Neuronal stem cell (in vitro differentiated cells): ENCODE data around the gene SEC31A.

Experiments
- DNase-seq: peaks from one replicate; pipeline ENCODE4 v3.0.0-alpha.2; 2013; ENCODE audit warnings: low spot score
- H2AFZ ChIP-seq: one replicate; pipeline ENCODE4 v1.6.1; 2013; ENCODE audit warnings: mild to moderate bottlenecking, low read length, inconsistent platforms
- H2AK5ac ChIP-seq: 2 replicates; pipeline ENCODE4 v1.6.1; 2013; ENCODE audit warnings: low read depth, mild to moderate bottlenecking, inconsistent platforms, low read length, moderate library complexity, mixed read lengths
- H2BK120ac ChIP-seq: 2 replicates; pipeline ENCODE4 v1.6.1; 2013; ENCODE audit warnings: low read depth, mild to moderate bottlenecking, inconsistent platforms, low read length, moderate library complexity, mixed read lengths
- H2BK12ac ChIP-seq: one replicate; pipeline ENCODE4 v1.6.1; 2013; ENCODE audit warnings: low read length, inconsistent platforms
- H2BK15ac ChIP-seq: 2 replicates; pipeline ENCODE4 v1.6.1; 2013; ENCODE audit warnings: mild to moderate bottlenecking, low read length, inconsistent platforms, mixed read lengths
- H2BK5ac ChIP-seq: one replicate; pipeline ENCODE4 v1.6.1; 2013; ENCODE audit warnings: inconsistent platforms, mild to moderate bottlenecking, low read length, moderate library complexity
- H3K14ac ChIP-seq: one replicate; pipeline ENCODE4 v1.6.1; 2013; ENCODE audit warnings: low read length, inconsistent platforms
- H3K18ac ChIP-seq: 2 replicates; pipeline ENCODE4 v1.6.1; 2013; ENCODE audit warnings: low read length, inconsistent platforms
- H3K23ac ChIP-seq: 2 replicates; pipeline ENCODE4 v1.6.1; 2013; ENCODE audit warnings: low read depth, mild to moderate bottlenecking, mixed read lengths, low read length, inconsistent platforms; ENCODE audit not compliant: poor library complexity
- H3K27ac ChIP-seq: replicated peaks from 3 replicates; pipeline ENCODE4 v1.5.1; 2013; ENCODE audit warnings: low read length, inconsistent platforms
- H3K27me3 ChIP-seq, 3 experiments: 2 replicates each; pipeline ENCODE4 v1.6.1; 2013; ENCODE audit warnings: low read length in 3 of 3, mild to moderate bottlenecking in 2 of 3, inconsistent platforms in 1 of 3, low read depth in 1 of 3, mixed read lengths in 1 of 3, moderate library complexity in 1 of 3; ENCODE audit not compliant: control insufficient read depth in 3 of 3, insufficient read depth in 3 of 3
- H3K36me3 ChIP-seq, 2 donors: replicated peaks in 1 of 2; 2 replicates each; pipeline ENCODE4 v1.6.1; 2013; ENCODE audit warnings: low read length in 2 of 2; ENCODE audit not compliant: control insufficient read depth in 2 of 2, insufficient read depth in 2 of 2
- H3K4ac ChIP-seq: 2 replicates; pipeline ENCODE4 v1.6.1; 2013; ENCODE audit warnings: inconsistent platforms, mild to moderate bottlenecking, low read length, moderate library complexity
- H3K4me1 ChIP-seq, 2 donors: 1 replicate in 1 of 2; 2 replicates in 1 of 2; pipeline ENCODE4 v1.6.1; 2013; ENCODE audit warnings: low read length in 2 of 2, low read depth in 1 of 2; ENCODE audit not compliant: control insufficient read depth in 2 of 2, insufficient read depth in 1 of 2
- H3K4me2 ChIP-seq: one replicate; pipeline ENCODE4 v1.6.1; 2013; ENCODE audit warnings: mild to moderate bottlenecking, low read length, inconsistent platforms; ENCODE audit not compliant: insufficient read depth, poor library complexity, severe bottlenecking
- H3K4me3 ChIP-seq, 2 donors: 2 replicates each; pipeline ENCODE4 v1.5.1; 2013; ENCODE audit warnings: low read length in 2 of 2, mild to moderate bottlenecking in 2 of 2, inconsistent platforms in 1 of 2, moderate library complexity in 1 of 2
- H3K79me1 ChIP-seq: one replicate; pipeline ENCODE4 v1.6.1; 2013; ENCODE audit warnings: low read depth, mild to moderate bottlenecking, inconsistent platforms, low read length, moderate library complexity
- H3K9ac ChIP-seq: one replicate; pipeline ENCODE4 v1.6.1; 2013; ENCODE audit warnings: mild to moderate bottlenecking, low read depth, low read length, inconsistent platforms; ENCODE audit not compliant: poor library complexity
- H3K9me3 ChIP-seq, 2 donors: replicated peaks in 1 of 2; 2 replicates each; pipeline versions ENCODE3 to v1.6.1; 2013; ENCODE audit warnings: low read length in 2 of 2, mild to moderate bottlenecking in 2 of 2, inconsistent platforms in 1 of 2, low read depth in 1 of 2, mixed read lengths in 1 of 2, moderate library complexity in 1 of 2; ENCODE audit not compliant: control insufficient read depth in 2 of 2, insufficient read depth in 1 of 2
- H4K8ac ChIP-seq: one replicate; pipeline ENCODE4 v1.6.1; 2013; ENCODE audit warnings: low read depth, mild to moderate bottlenecking, inconsistent platforms, low read length, moderate library complexity
- H4K91ac ChIP-seq: one replicate; pipeline ENCODE4 v1.6.1; 2013; ENCODE audit warnings: low read length, low read depth, mild to moderate bottlenecking, inconsistent platforms; ENCODE audit not compliant: poor library complexity
- WGBS, 2 donors: extraction: QIAGEN DNeasy Blood & Tissue Kit; methylation state at CpG; one replicate each; pipeline ENCODE4 v1.1.7; 2013; ENCODE audit warnings: missing lambda C conversion rate in 2 of 2, mixed read lengths in 1 of 2; ENCODE audit not compliant: insufficient read length in 2 of 2, insufficient replicate concordance in 1 of 2; ENCODE audit errors: extremely low coverage in 2 of 2; 5-methylcytosine and 5-hydroxymethylcytosine counted together

The SEC31A gene

GRCh38 chr4:82851318-82851717 lies 39.6 kb downstream of the SEC31A start:
- Histone ChIP-seq H3K9ac (no peak overlapping the region), H3K18ac (no peak overlapping the region), H2BK5ac (no peak overlapping the region), H3K23ac (no peak overlapping the region), H4K8ac (no peak overlapping the region), H3K27ac (no peak overlapping the region), H3K79me1 (no peaks in the 10 kb centered on the region), H3K4me1 (no peaks in the 10 kb centered on the region), H3K36me3 (peaks cover 28 to 98% of the 10 kb centered on the region in 2 donors), H2AK5ac (no peak overlapping the region), H3K4me2 (no peak overlapping the region), H3K14ac (no peak overlapping the region), H3K4me3 (no peak overlapping the region), H2BK12ac (no peak overlapping the region), H2AFZ (no peak overlapping the region), H3K4ac (no peak overlapping the region), H3K9me3 (no peaks in the 10 kb centered on the region), H2BK120ac (no peak overlapping the region), H3K27me3 (no peaks in the 10 kb centered on the region), H2BK15ac (no peak overlapping the region), H4K91ac (no peak overlapping the region)
- DNase-seq = no peak
- WGBS, 2 donors = no CpG with 5 or more reads among the region's 2 CpGs

- H4K91ac ChIP-seq = no peak overlapping the region
- H2BK15ac ChIP-seq = no peak overlapping the region
- H2AK5ac ChIP-seq = no peak overlapping the region
- H3K27me3 ChIP-seq = no peaks in the 10 kb centered on the region
- no peak for DNase-seq
- no peak overlapping the region for H3K27ac ChIP-seq
- no peak overlapping the region for H3K4me3 ChIP-seq
- H3K4ac ChIP-seq = no peak overlapping the region
- H3K9ac ChIP-seq = no peak overlapping the region
- H2BK12ac ChIP-seq = no peak overlapping the region
- H3K9me3 ChIP-seq = no peaks in the 10 kb centered on the region
- H2AFZ ChIP-seq = no peak overlapping the region
- H3K14ac ChIP-seq = no peak overlapping the region
- H3K36me3 ChIP-seq = peaks cover 28 to 97% of the 10 kb centered on the region in 2 donors
- no peak overlapping the region for H4K8ac ChIP-seq
- H3K23ac ChIP-seq = no peak overlapping the region
- no peak overlapping the region for H2BK5ac ChIP-seq
- H3K4me1 ChIP-seq = no peaks in the 10 kb centered on the region
- H2BK120ac ChIP-seq = no peak overlapping the region
- no peaks in the 10 kb centered on the region for H3K79me1 ChIP-seq
- H3K18ac ChIP-seq = no peak overlapping the region
- no peak overlapping the region for H3K4me2 ChIP-seq
These were observed 40.3 kb downstream of the SEC31A start for GRCh38 chr4:82850684-82851083.

DNA sequence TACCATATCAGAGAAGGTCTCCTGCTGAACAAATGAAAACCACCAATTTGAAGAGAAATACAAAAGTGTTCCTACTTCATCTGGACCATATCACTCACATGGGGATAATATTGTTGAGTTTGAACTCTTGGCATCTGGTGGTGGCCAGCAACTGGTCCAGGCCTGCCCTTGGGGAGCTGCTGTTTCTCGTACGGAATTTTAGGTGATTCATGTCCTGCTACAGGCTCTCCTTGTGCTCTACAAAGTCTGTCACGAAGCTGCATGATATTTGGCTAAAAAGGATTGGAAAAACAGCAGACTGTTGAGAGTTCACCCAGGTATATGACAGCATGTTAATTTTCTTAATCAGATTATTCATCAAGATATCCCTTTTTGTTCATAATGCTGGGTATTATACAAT lies 42.2 kb downstream of the SEC31A start:
- no peak overlapping the region for H3K4me2 ChIP-seq
- no peak overlapping the region for H2AK5ac ChIP-seq
- no peak overlapping the region for H3K27ac ChIP-seq
- no peak overlapping the region for H2BK120ac ChIP-seq
- no peak for DNase-seq
- no peaks in the 10 kb centered on the region for H3K9me3 ChIP-seq
- no peak overlapping the region for H3K9ac ChIP-seq
- H3K4ac ChIP-seq = no peak overlapping the region
- H3K36me3 ChIP-seq = peaks cover 29 to 97% of the 10 kb centered on the region in 2 donors
- no peak overlapping the region for H3K4me3 ChIP-seq
- no peaks in the 10 kb centered on the region for H3K27me3 ChIP-seq
- H3K79me1 ChIP-seq = no peaks in the 10 kb centered on the region
- H3K4me1 ChIP-seq = no peaks in the 10 kb centered on the region
- H4K8ac ChIP-seq = no peak overlapping the region
- no peak overlapping the region for H3K14ac ChIP-seq
- no peak overlapping the region for H3K23ac ChIP-seq
- H3K18ac ChIP-seq = no peak overlapping the region
- H2BK15ac ChIP-seq = no peak overlapping the region
- H2AFZ ChIP-seq = no peak overlapping the region
- WGBS, 2 donors = no CpG with 5 or more reads among the region's 3 CpGs
- no peak overlapping the region for H2BK5ac ChIP-seq
- H4K91ac ChIP-seq = no peak overlapping the region
- no peak overlapping the region for H2BK12ac ChIP-seq

DNA sequence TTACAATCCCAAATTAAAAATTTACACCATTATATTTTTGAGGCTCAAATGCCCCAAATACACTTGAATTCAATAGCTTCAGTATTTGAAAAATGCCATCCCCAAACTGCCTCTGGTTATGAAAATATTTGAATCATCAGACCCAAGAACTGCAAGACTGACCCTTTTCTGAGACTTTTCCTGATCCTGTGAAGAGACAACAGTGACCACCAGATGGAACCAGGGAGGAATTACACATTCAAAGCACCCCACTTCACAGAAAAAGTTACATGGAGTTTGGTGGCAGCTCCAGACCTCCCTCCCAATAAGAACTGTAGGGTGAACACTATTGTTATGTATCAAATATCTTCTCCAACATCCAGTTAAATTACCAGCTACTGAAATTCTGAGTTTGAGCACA lies 48.4 kb downstream of the SEC31A start:
- no peak overlapping the region for H3K27ac ChIP-seq
- H3K4me1 ChIP-seq = no peaks in the 10 kb centered on the region
- H3K79me1 ChIP-seq = no peaks in the 10 kb centered on the region
- no peak overlapping the region for H3K14ac ChIP-seq
- no peak overlapping the region for H3K4me3 ChIP-seq
- no peak overlapping the region for H2AFZ ChIP-seq
- no peak overlapping the region for H3K18ac ChIP-seq
- H3K36me3 ChIP-seq = peaks cover 24 to 92% of the 10 kb centered on the region in 2 donors
- H2BK15ac ChIP-seq = no peak overlapping the region
- H3K4me2 ChIP-seq = no peak overlapping the region
- H2AK5ac ChIP-seq = no peak overlapping the region
- no peak overlapping the region for H3K4ac ChIP-seq
- H2BK5ac ChIP-seq = no peak overlapping the region
- DNase-seq = no peak
- H3K27me3 ChIP-seq = no peaks in the 10 kb centered on the region
- no peak overlapping the region for H3K9ac ChIP-seq
- H2BK12ac ChIP-seq = no peak overlapping the region
- no peaks in the 10 kb centered on the region for H3K9me3 ChIP-seq
- H3K23ac ChIP-seq = no peak overlapping the region
- H4K91ac ChIP-seq = no peak overlapping the region
- H2BK120ac ChIP-seq = no peak overlapping the region
- no peak overlapping the region for H4K8ac ChIP-seq
